Gastrocnemius medialis (tissue), 4 donors: Measurements from ENCODE around the gene ADD1. TPM values are rescaled to one million over a fixed set of nuclear protein-coding genes. Genes with fewer than 3 reads are reported as not detected.
A peak's percentile ranks its signal among the peaks of the same experiment; 100 is the strongest.

Source experiments
- ATAC-seq, 2 donors: fragments of 150-250 bp; one replicate each; pipeline ENCODE4 v1.9.1; 2016
- DNase-seq, 2 donors: peaks; one replicate each; pipeline ENCODE4 v3.0.0-alpha.2; 2019
- H3K27ac ChIP-seq, 4 donors: fragments of 200-600 bp; sonication (generic); 1 replicate in 1 of 4; 2 replicates in 3 of 4; pipeline ENCODE4 v1.5.1; 2016 to 2018; ENCODE audit warnings: mild to moderate bottlenecking in 2 of 4, moderate library complexity in 1 of 4
- H3K27me3 ChIP-seq, 3 donors: fragments of 200-600 bp; sonication (generic) in 2 of 3; 1 replicate in 1 of 3; 2 replicates in 2 of 3; pipeline versions ENCODE4 v1.5.1 to v1.6.0; 2016 to 2019; ENCODE audit warnings: mild to moderate bottlenecking in 1 of 3, moderate library complexity in 1 of 3
- H3K36me3 ChIP-seq, 2 donors: fragments of 200-600 bp; sonication (generic) in 1 of 2; one replicate each; pipeline ENCODE4 v1.5.1; 2017 to 2018
- H3K4me1 ChIP-seq, 2 donors: fragments of 200-600 bp; sonication (generic) in 1 of 2; one replicate each; pipeline ENCODE4 v1.5.1; 2016 to 2017; ENCODE audit warnings: mild to moderate bottlenecking in 2 of 2
- H3K4me3 ChIP-seq, 4 donors: fragments of 200-600 bp; sonication (generic) in 3 of 4; 1 replicate in 1 of 4; 2 replicates in 3 of 4; pipeline ENCODE4 v1.5.1; 2016 to 2019; ENCODE audit warnings: mild to moderate bottlenecking in 2 of 4
- H3K9me3 ChIP-seq, 3 donors: fragments of 200-600 bp; sonication (generic) in 2 of 3; 1 replicate in 1 of 3; 2 replicates in 2 of 3; pipeline ENCODE4 v1.5.1; 2016 to 2019
- CTCF ChIP-seq, 5 experiments: fragments of 450-650 bp in 3 of 5; fragments of 200-600 bp in 2 of 5; sonication (generic) in 2 of 5; IDR thresholded peaks in 4 of 5; conservative IDR thresholded peaks in 1 of 5; 1 replicate in 4 of 5; 2 replicates in 1 of 5; pipeline ENCODE4 v1.5.1; 2016 to 2019; ENCODE audit warnings: antibody characterized with exemption in 5 of 5, mild to moderate bottlenecking in 3 of 5, moderate library complexity in 3 of 5
- POLR2A ChIP-seq, 2 donors: fragments of 450-650 bp; IDR thresholded peaks; one replicate each; pipeline ENCODE4 v1.6.1; 2017; ENCODE audit warnings: antibody characterized with exemption in 2 of 2, mild to moderate bottlenecking in 2 of 2, moderate library complexity in 2 of 2
- in situ Hi-C, 4 donors: fragments of 200-750 bp; cut with MboI; loops; one replicate each; pipeline versions ENCODE4 v1.15.0 to v1.8.0; 2017; ENCODE audit warnings: low sequenced_read_pairs in 4 of 4
- intact Hi-C: fragments of 100-400 bp; cut with DNase I; formaldehyde crosslinking; loops from one replicate; pipeline ENCODE4 v1.15.1; 2023; ENCODE audit warnings: low total_unique reads
- total RNA-seq, 4 donors: library from RNA; depleted of rRNA; stranded (reverse); fragments of >200 nt; gene quantifications; one replicate each; pipeline versions ENCODE4 v1.1.0 to v1.2.3, GENCODE V29; 2016

ADD1 gene
- total RNA-seq, 4 donors from 2014 or later: 144 to 255 (median 178) TPM

- no peaks in the 10 kb centered on the region for H3K9me3 ChIP-seq
- DNase-seq: no peak
- H3K4me1 ChIP-seq: peaks cover 52% of the 10 kb centered on the region in 2 donors
- no peak for ATAC-seq
- intact Hi-C loops (loop anchor here (2.0 kb wide), 1 partner anchor 29 kb away; the partner anchor contains the start of gene ADD1), in situ Hi-C loops (no loop called here)
- H3K36me3 ChIP-seq: no peaks in the 10 kb centered on the region
- peak overlapping the region; percentile 89 to 93 (median 92) for H3K27ac ChIP-seq
- TF ChIP-seq CTCF (IDR thresholded peaks at IDR 0.05 in 4 of 5, conservative IDR thresholded peaks at IDR 0.05 in 1 of 5) (no peak), POLR2A (IDR thresholded peaks at IDR 0.05) (no peak)
- H3K4me3 ChIP-seq: peak overlapping the region in 3 of 4 donors; percentile 53 to 56 (median 56)
- no peaks in the 10 kb centered on the region for H3K27me3 ChIP-seq
Measured at GRCh38 chr4:2813446-2814405, 29.9 kb upstream of the ADD1 start.

GRCh38 chr4:2814627-2815270, 28.9 kb upstream of the ADD1 start:
- Histone ChIP-seq H3K4me1 (peaks cover 49 to 54% of the 10 kb centered on the region in 2 donors), H3K27ac (no peak overlapping the region), H3K36me3 (no peaks in the 10 kb centered on the region), H3K4me3 (no peak overlapping the region), H3K9me3 (no peaks in the 10 kb centered on the region), H3K27me3 (no peaks in the 10 kb centered on the region)
- DNase-seq: no peak
- in situ Hi-C loops (no loop called here), intact Hi-C loops (no loop called here)
- TF ChIP-seq POLR2A (IDR thresholded peaks at IDR 0.05): no peak
- no peak for TF ChIP-seq CTCF (IDR thresholded peaks at IDR 0.05 in 4 of 5, conservative IDR thresholded peaks at IDR 0.05 in 1 of 5)
- no peak for ATAC-seq

GRCh38 chr4:2816401-2816954, 27.2 kb upstream of the ADD1 start:
- ATAC-seq: no peak

GRCh38 chr4:2817137-2817536, 26.5 kb upstream of the ADD1 start:
- no peak for TF ChIP-seq POLR2A (IDR thresholded peaks at IDR 0.05)
- no peak for TF ChIP-seq CTCF (IDR thresholded peaks at IDR 0.05 in 4 of 5, conservative IDR thresholded peaks at IDR 0.05 in 1 of 5)
- DNase-seq: no peak
- Histone ChIP-seq H3K27ac (no peak overlapping the region), H3K9me3 (no peaks in the 10 kb centered on the region), H3K4me1 (peaks cover 30 to 31% of the 10 kb centered on the region in 2 donors), H3K27me3 (no peaks in the 10 kb centered on the region), H3K4me3 (peak overlapping the region in 1 of 4 donors; percentile 48), H3K36me3 (no peaks in the 10 kb centered on the region)
- ATAC-seq: no peak
- intact Hi-C loops (no loop called here), in situ Hi-C loops (no loop called here)

More at GRCh38 chr4:2816401-2816954, 27.2 kb upstream of the ADD1 start:
- peaks cover 37 to 38% of the 10 kb centered on the region in 2 donors for H3K4me1 ChIP-seq
- H3K9me3 ChIP-seq: no peaks in the 10 kb centered on the region
- TF ChIP-seq CTCF (IDR thresholded peaks at IDR 0.05 in 4 of 5, conservative IDR thresholded peaks at IDR 0.05 in 1 of 5): no peak
- TF ChIP-seq POLR2A (IDR thresholded peaks at IDR 0.05): no peak
- in situ Hi-C loops: no loop called here
- no peak for DNase-seq
- no peaks in the 10 kb centered on the region for H3K27me3 ChIP-seq
- no peak overlapping the region for H3K4me3 ChIP-seq
- H3K27ac ChIP-seq: no peak overlapping the region
- intact Hi-C loops: no loop called here
- no peaks in the 10 kb centered on the region for H3K36me3 ChIP-seq
